HG03064 (cell line): ENCODE results near the gene ZNF888.
"Not testable (repeated sequence)": the region's sequence is repeated elsewhere in the genome, so short reads cannot be mapped to it uniquely, and the experiment has no call there.

Experiments used
- ATAC-seq: cut with Tn5 transposase; IDR thresholded peaks from one replicate; pipeline ENCODE4 v1.9.1; 2021; ENCODE audit warnings: low read depth; ENCODE audit not compliant: unreplicated experiment

ZNF888 gene

GRCh38 chr19:52889931-52890330, 33.3 kb downstream of the ZNF888 start:
- no peak for ATAC-seq

GRCh38 chr19:52889076-52889475, 34.2 kb downstream of the ZNF888 start:
- no peak for ATAC-seq

- ATAC-seq, result no peak
Measured at GRCh38 chr19:52880895-52881389, 42.3 kb downstream of the ZNF888 start.

DNA sequence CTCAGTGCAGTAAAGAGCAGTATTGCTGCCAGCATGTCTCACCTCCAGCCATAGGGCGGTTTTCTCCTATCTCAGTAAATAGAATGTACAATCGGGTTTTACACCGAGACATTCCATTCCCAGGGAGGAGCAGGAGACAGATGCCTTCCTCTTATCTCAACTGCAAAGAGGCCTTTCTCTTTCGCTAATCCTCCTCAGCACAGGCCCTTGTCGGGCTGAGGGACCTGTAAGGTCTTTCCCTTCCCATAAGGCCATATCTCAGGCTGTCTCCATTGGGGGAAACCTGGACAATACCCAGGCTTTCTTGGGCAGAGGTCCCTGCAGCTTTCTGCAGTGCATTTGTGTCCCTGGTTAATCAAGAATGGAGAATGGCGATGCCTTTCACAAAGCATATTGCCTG, 50.2 kb downstream of the ZNF888 start:
- ATAC-seq, result not testable (repeated sequence)

GRCh38 chr19:52871466-52871865, 51.8 kb downstream of the ZNF888 start:
- ATAC-seq, result no peak

DNA sequence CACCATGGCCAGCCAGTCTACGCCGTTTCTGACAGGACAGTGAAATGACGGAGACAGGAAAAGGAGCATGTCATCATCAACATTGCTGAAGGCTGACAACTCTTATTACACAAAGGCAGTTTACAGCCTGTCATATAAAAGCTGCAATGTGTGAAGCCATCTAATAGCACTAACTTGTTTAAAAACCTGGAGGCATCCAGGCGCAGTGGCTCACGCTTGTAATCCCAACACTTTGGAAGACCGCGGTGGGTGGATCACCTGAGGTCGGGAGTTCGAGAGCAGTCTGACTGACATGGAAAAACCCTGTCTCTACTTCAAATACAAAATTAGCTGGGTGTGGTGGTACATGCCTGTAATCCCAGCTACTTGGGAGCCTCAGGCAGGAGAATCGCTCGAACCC, 55.2 kb downstream of the ZNF888 start:
- ATAC-seq, result not testable (repeated sequence)

DNA sequence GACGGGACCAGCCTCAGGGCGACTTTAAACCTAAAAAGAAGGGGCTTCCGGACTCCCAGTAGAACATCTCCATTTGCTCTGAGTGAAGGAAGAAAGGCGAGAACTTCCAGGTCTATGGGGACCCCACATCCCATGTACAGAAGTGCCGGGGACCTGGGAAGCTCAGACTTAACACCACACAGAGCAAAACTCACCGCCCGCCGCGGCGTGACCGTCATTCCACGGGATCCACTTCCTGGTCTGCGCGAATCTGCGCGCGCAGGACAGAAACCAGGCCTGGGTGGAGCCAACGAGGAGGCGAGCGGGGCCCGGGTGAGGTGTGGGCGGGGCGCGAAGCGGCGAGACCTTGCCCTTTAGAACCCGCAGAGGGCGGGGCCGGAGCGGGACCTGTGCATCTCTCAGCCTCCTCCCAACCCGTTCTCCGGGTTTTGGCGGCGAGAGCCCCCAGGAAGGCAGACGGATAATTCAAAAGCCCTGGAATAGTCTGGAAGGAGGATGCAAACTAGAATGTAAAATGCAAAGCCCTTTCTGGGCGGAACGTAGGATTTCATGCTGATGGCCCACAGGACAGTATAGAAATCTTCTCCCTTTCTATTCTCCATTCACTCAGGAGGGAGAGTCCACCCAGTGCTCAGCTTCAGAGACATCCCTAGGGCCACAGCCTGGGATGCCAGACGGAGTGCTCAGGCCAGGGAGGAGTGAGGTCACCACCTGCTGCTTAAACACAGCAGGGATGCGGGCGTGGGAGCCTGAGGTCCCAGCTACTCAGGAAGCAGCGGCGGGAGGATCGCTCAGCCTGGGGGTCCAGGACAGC, 65.6 kb downstream of the ZNF888 start, which contains the start of gene ZNF468:
ZNF468 (minus strand) TSS at position 242 of the 814 bp plus-strand sequence. CDS start 3,347 bp downstream, outside the sequence.
- peak; percentile 82 for ATAC-seq

- peak; percentile 30 for ATAC-seq
Measured at GRCh38 chr19:52856540-52857377, 66.5 kb downstream of the ZNF888 start.
